Esophagus mucosa (tissue), 1 donor: ENCODE results near the gene NIPAL4. TPM values are rescaled to one million over a fixed set of nuclear protein-coding genes. Genes with fewer than 3 reads are reported as not detected.
A peak's percentile ranks its signal among the peaks of the same experiment; 100 is the strongest.
"Not testable (repeated sequence)": the region's sequence is repeated elsewhere in the genome, so short reads cannot be mapped to it uniquely, and the experiment has no call there.

Source experiments
- ATAC-seq: fragments of 200-7000 bp; cut with Tn5 transposase; one replicate; pipeline ENCODE4 v1.9.1; 2020
- total RNA-seq: library from RNA; stranded (reverse); gene quantifications from one replicate; pipeline ENCODE4 v1.2.4, GENCODE V29; 2023
- donor health status: DM: yes; HTN: yes; CAD: no.

NIPAL4 gene
- 31.2 TPM for total RNA-seq

- peak; percentile 63 for ATAC-seq
Measured at GRCh38 chr5:157459715-157460599, at the start of gene NIPAL4. TSS of gene NIPAL4 (plus strand) at chr5:157460213. CDS start at chr5:157460321, 108 bp downstream.

- ATAC-seq, result no peak
Measured at GRCh38 chr5:157415838-157416237, 44.2 kb upstream of the NIPAL4 start.

GRCh38 chr5:157419521-157419920 is 40.5 kb upstream of the NIPAL4 start:
- ATAC-seq, result not testable (repeated sequence)

GRCh38 chr5:157429920-157430319 is 30.1 kb upstream of the NIPAL4 start:
- not testable (repeated sequence) for ATAC-seq

GRCh38 chr5:157431544-157432200 is 28.3 kb upstream of the NIPAL4 start:
- ATAC-seq, result peak; percentile 82

- ATAC-seq, result no peak
Measured at GRCh38 chr5:157434096-157434495, 25.9 kb upstream of the NIPAL4 start.

- no peak for ATAC-seq
Measured at GRCh38 chr5:157443041-157443549, 16.9 kb upstream of the NIPAL4 start.

GRCh38 chr5:157444224-157444623 is 15.8 kb upstream of the NIPAL4 start:
- ATAC-seq, result no peak

- no peak for ATAC-seq
Measured at GRCh38 chr5:157445745-157446411, 14.1 kb upstream of the NIPAL4 start.

GRCh38 chr5:157446412-157446935 is 13.5 kb upstream of the NIPAL4 start:
- no peak for ATAC-seq

- ATAC-seq, result peak; percentile 83
Measured at GRCh38 chr5:157447201-157447637, 12.8 kb upstream of the NIPAL4 start.

- ATAC-seq, result peak; percentile 71
Measured at GRCh38 chr5:157449011-157449723, 10.8 kb upstream of the NIPAL4 start.

- no peak for ATAC-seq
Measured at GRCh38 chr5:157450024-157450423, 10.0 kb upstream of the NIPAL4 start.

- ATAC-seq, result no peak
Measured at GRCh38 chr5:157451806-157452205, 8.2 kb upstream of the NIPAL4 start.

GRCh38 chr5:157454273-157454672 is 5.7 kb upstream of the NIPAL4 start:
- peak; percentile 51 for ATAC-seq

GRCh38 chr5:157455057-157455456 is 5.0 kb upstream of the NIPAL4 start:
- no peak for ATAC-seq

GRCh38 chr5:157456301-157456700 is 3.7 kb upstream of the NIPAL4 start:
- ATAC-seq, result no peak

GRCh38 chr5:157457391-157457790 is 2.6 kb upstream of the NIPAL4 start:
- ATAC-seq, result no peak

- ATAC-seq, result no peak
Measured at GRCh38 chr5:157458835-157459234, 1.2 kb upstream of the NIPAL4 start.

GRCh38 chr5:157460921-157461792 is 1.1 kb downstream of the NIPAL4 start:
- peak; percentile 68 for ATAC-seq

GRCh38 chr5:157463081-157463480 is 3.1 kb downstream of the NIPAL4 start:
- no peak for ATAC-seq
